Liver (tissue), 9 donors: ENCODE results near the gene OR2V1. TPM values are rescaled to one million over a fixed set of nuclear protein-coding genes. Genes with fewer than 3 reads are reported as not detected.
"Not testable (repeated sequence)": the region's sequence is repeated elsewhere in the genome, so short reads cannot be mapped to it uniquely, and the experiment has no call there.

Source experiments
- DNase-seq: peaks from one replicate; pipeline ENCODE4 v3.0.0-alpha.2; 2017; ENCODE audit warnings: low spot score
- H3K27ac ChIP-seq, 2 donors: one replicate each; pipeline ENCODE4 v1.7.0; 2013; ENCODE audit warnings: inconsistent platforms in 2 of 2, low read length in 2 of 2, control low read depth in 1 of 2, low read depth in 1 of 2, mild to moderate bottlenecking in 1 of 2
- H3K27me3 ChIP-seq, 4 donors: one replicate each; pipeline versions ENCODE4 v1.6.1 to v1.7.0; 2013; ENCODE audit warnings: low read length in 3 of 4, inconsistent platforms in 1 of 4, mild to moderate bottlenecking in 1 of 4, moderate library complexity in 1 of 4; ENCODE audit not compliant: control insufficient read depth in 4 of 4, insufficient read depth in 4 of 4
- H3K36me3 ChIP-seq, 4 donors: one replicate each; pipeline versions ENCODE4 v1.6.1 to v1.7.0; 2013; ENCODE audit warnings: low read length in 3 of 4, mild to moderate bottlenecking in 3 of 4, low read depth in 1 of 4, moderate library complexity in 1 of 4; ENCODE audit not compliant: control insufficient read depth in 4 of 4, insufficient read depth in 3 of 4
- H3K4me1 ChIP-seq, 4 donors: one replicate each; pipeline versions ENCODE4 v1.6.1 to v1.7.0; 2013; ENCODE audit warnings: low read length in 3 of 4, mild to moderate bottlenecking in 3 of 4, moderate library complexity in 1 of 4; ENCODE audit not compliant: control insufficient read depth in 4 of 4, insufficient read depth in 4 of 4
- H3K4me3 ChIP-seq, 3 donors: one replicate each; pipeline versions ENCODE4 v1.6.1 to v1.7.0; 2013; ENCODE audit warnings: low read length in 3 of 3, control low read depth in 1 of 3, low read depth in 1 of 3, mild to moderate bottlenecking in 1 of 3
- H3K9ac ChIP-seq, 2 donors: one replicate each; pipeline ENCODE4 v1.7.0; 2013; ENCODE audit warnings: low read length in 2 of 2, mild to moderate bottlenecking in 2 of 2, moderate library complexity in 2 of 2, control low read depth in 1 of 2, low read depth in 1 of 2
- H3K9me3 ChIP-seq, 4 donors: one replicate each; pipeline versions ENCODE4 v1.6.1 to v1.7.0; 2013; ENCODE audit warnings: low read length in 3 of 4; ENCODE audit not compliant: control insufficient read depth in 4 of 4
- ATF3 ChIP-seq: IDR thresholded peaks from 2 replicates; pipeline ENCODE4 v1.6.1; 2016; ENCODE audit warnings: antibody characterized with exemption
- CTCF ChIP-seq: fragments of 150-350 bp; IDR thresholded peaks from 2 replicates; pipeline ENCODE4 v1.5.1; 2017; ENCODE audit warnings: improper control_type of control experiment, low read depth, low read length; ENCODE audit not compliant: missing input control
- EGR1 ChIP-seq, 2 donors: IDR thresholded peaks; 2 replicates each; pipeline ENCODE4 v1.6.1; 2016 to 2018; ENCODE audit warnings: antibody characterized with exemption in 2 of 2, low read depth in 2 of 2
- FOXA1 ChIP-seq: IDR thresholded peaks from 2 replicates; pipeline ENCODE4 v1.6.1; 2016; ENCODE audit warnings: antibody characterized with exemption
- GABPA ChIP-seq, 2 donors: IDR thresholded peaks in 1 of 2; conservative IDR thresholded peaks in 1 of 2; 2 replicates each; pipeline ENCODE4 v1.6.1; 2016; ENCODE audit warnings: antibody characterized with exemption in 2 of 2, mild to moderate bottlenecking in 1 of 2, moderate library complexity in 1 of 2
- HNF4A ChIP-seq, 2 donors: conservative IDR thresholded peaks; 2 replicates each; pipeline ENCODE4 v1.6.1; 2016; ENCODE audit warnings: antibody characterized with exemption in 2 of 2, mild to moderate bottlenecking in 2 of 2
- JUND ChIP-seq, 2 donors: IDR thresholded peaks; 2 replicates each; pipeline ENCODE4 v1.6.1; 2016; ENCODE audit warnings: antibody characterized with exemption in 2 of 2
- NR2F2 ChIP-seq: IDR thresholded peaks from 2 replicates; pipeline ENCODE4 v1.6.1; 2016; ENCODE audit warnings: antibody characterized with exemption
- RAD21 ChIP-seq, 2 donors: IDR thresholded peaks; 2 replicates each; pipeline ENCODE4 v1.6.1; 2016; ENCODE audit warnings: antibody characterized with exemption in 2 of 2, mild to moderate bottlenecking in 2 of 2
- RXRA ChIP-seq, 2 donors: IDR thresholded peaks; 2 replicates each; pipeline ENCODE4 v1.6.1; 2017 to 2018; ENCODE audit warnings: antibody characterized with exemption in 2 of 2, mild to moderate bottlenecking in 1 of 2
- SP1 ChIP-seq: IDR thresholded peaks from 2 replicates; pipeline ENCODE4 v1.6.1; 2018; ENCODE audit warnings: antibody characterized with exemption, mild to moderate bottlenecking
- TAF1 ChIP-seq: conservative IDR thresholded peaks from 2 replicates; pipeline ENCODE4 v1.6.1; 2016; ENCODE audit warnings: antibody characterized with exemption, mild to moderate bottlenecking
- YY1 ChIP-seq: IDR thresholded peaks from 2 replicates; pipeline ENCODE4 v1.6.1; 2016; ENCODE audit warnings: antibody characterized with exemption, mild to moderate bottlenecking
- ZBTB33 ChIP-seq: IDR thresholded peaks from 2 replicates; pipeline ENCODE4 v1.6.1; 2016; ENCODE audit warnings: antibody characterized with exemption
- WGBS: extraction: QIAGEN DNeasy Blood & Tissue Kit; methylation state at CpG from one replicate; pipeline ENCODE4 v1.1.7; 2013; 5-methylcytosine and 5-hydroxymethylcytosine counted together
- polyA plus RNA-seq, 2 donors: library from polyadenylated mRNA; stranded (reverse) in 1 of 2; unstranded in 1 of 2; fragments of 200-250 nt in 1 of 2; fragments of >200 nt in 1 of 2; fragmentation: Nextera tagmentation in 1 of 2; extraction: Ambion mirVana in 1 of 2; gene quantifications; one replicate each; pipeline versions ENCODE4 v1.2.1 to v1.2.3, GENCODE V29; 2013 to 2015
- total RNA-seq, 2 donors: library from RNA; depleted of rRNA; stranded (reverse); fragments of >200 nt; gene quantifications; one replicate each; pipeline ENCODE4 v1.2.3, GENCODE V29; 2014
- TF ChIP-seq, protein P1 (sequence below): IDR thresholded peaks from 2 replicates; pipeline ENCODE4 v1.6.1; 2016; ENCODE audit warnings: antibody characterized with exemption, mild to moderate bottlenecking
- TF ChIP-seq, protein P2 (sequence below): IDR thresholded peaks from 2 replicates; pipeline ENCODE4 v1.6.1; 2016; ENCODE audit warnings: antibody characterized with exemption
- donor health status: healthy.
- donor health status: healthy.
- donor health status: healthy.
- donor health status: healthy.
- donor health status: healthy.

OR2V1 gene
- total and polyA plus RNA-seq, 4 donors: not detected

DNA sequence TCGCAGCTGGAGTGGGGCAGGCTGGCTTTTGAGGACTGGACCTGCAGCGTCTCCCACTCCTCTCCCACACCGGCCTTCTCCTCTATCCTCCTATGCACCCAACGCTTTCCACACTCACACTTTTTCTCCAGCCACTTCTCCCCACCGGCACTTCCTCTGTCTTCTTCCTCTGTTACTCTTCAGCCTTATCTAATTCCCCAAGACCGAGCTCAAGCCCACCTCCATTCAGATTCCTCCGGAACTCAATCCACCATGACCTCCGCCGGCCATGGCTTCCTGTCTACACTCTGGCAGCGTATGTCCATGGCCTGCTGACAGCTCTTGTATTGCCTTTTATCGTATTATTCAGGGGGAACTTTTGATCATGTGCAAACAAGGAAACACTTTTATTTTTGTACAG is 545 bp upstream of the OR2V1 start:
- TF ChIP-seq RAD21 (IDR thresholded peaks at IDR 0.05) (no peak), ATF3 (no peak), RXRA (IDR thresholded peaks at IDR 0.05) (no peak), HNF4A (conservative IDR thresholded peaks at IDR 0.05) (no peak), FOXA1 (no peak)
- TF ChIP-seq, protein P1, sequence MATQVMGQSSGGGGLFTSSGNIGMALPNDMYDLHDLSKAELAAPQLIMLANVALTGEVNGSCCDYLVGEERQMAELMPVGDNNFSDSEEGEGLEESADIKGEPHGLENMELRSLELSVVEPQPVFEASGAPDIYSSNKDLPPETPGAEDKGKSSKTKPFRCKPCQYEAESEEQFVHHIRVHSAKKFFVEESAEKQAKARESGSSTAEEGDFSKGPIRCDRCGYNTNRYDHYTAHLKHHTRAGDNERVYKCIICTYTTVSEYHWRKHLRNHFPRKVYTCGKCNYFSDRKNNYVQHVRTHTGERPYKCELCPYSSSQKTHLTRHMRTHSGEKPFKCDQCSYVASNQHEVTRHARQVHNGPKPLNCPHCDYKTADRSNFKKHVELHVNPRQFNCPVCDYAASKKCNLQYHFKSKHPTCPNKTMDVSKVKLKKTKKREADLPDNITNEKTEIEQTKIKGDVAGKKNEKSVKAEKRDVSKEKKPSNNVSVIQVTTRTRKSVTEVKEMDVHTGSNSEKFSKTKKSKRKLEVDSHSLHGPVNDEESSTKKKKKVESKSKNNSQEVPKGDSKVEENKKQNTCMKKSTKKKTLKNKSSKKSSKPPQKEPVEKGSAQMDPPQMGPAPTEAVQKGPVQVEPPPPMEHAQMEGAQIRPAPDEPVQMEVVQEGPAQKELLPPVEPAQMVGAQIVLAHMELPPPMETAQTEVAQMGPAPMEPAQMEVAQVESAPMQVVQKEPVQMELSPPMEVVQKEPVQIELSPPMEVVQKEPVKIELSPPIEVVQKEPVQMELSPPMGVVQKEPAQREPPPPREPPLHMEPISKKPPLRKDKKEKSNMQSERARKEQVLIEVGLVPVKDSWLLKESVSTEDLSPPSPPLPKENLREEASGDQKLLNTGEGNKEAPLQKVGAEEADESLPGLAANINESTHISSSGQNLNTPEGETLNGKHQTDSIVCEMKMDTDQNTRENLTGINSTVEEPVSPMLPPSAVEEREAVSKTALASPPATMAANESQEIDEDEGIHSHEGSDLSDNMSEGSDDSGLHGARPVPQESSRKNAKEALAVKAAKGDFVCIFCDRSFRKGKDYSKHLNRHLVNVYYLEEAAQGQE: no peak
- no peaks in the 10 kb centered on the region for H3K36me3 ChIP-seq
- peaks cover 0 to 7% (median 0%) of the 10 kb centered on the region in 4 donors for H3K27me3 ChIP-seq
- H3K27ac ChIP-seq: no peak overlapping the region
- H3K4me3 ChIP-seq: no peak overlapping the region
- H3K9ac ChIP-seq: no peak overlapping the region
- H3K9me3 ChIP-seq: peaks cover 0 to 3% (median 0%) of the 10 kb centered on the region in 4 donors
- H3K4me1 ChIP-seq: peaks cover 0 to 5% (median 0%) of the 10 kb centered on the region in 4 donors
- WGBS: 72% methylated on average over 11 of the region's 11 CpGs
- DNase-seq: no peak

- not testable (repeated sequence) for H3K9ac ChIP-seq, H3K27me3 ChIP-seq, H3K9me3 ChIP-seq, H3K4me3 ChIP-seq, H3K4me1 ChIP-seq, H3K36me3 ChIP-seq, DNase-seq, H3K27ac ChIP-seq
- WGBS: 65% methylated on average over 9 of the region's 9 CpGs
Measured at GRCh38 chr5:181130081-181130480, 888 bp downstream of the OR2V1 start.

DNA sequence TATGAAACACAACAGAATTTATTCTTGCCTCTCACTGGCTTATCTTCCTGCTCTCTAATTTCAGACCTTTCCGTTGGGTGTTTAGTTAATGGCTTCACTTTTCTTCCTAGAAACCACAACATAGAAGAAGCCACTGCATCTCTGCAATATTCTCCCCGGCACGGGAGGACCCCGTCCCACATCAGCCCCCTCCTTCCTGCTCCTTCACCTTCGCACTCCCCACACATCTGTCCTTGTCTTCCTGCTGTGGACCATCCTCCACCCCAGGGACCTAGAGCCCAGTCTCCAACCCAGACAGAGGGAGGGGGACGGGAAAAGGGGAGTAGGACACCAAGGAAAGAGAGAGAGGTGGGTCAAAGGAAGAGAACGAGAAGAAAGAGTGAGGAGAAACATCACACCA is 1.4 kb downstream of the OR2V1 start:
- H3K9me3 ChIP-seq: no peaks in the 10 kb centered on the region
- no peaks in the 10 kb centered on the region for H3K36me3 ChIP-seq
- peaks cover 0 to 5% (median 0%) of the 10 kb centered on the region in 4 donors for H3K4me1 ChIP-seq
- WGBS: 48% methylated on average over 7 of the region's 7 CpGs
- no peak for DNase-seq
- H3K27ac ChIP-seq: no peak overlapping the region
- H3K9ac ChIP-seq: no peak overlapping the region
- TF ChIP-seq SP1 (no peak), RAD21 (IDR thresholded peaks at IDR 0.05) (no peak), ZBTB33 (no peak), FOXA1 (no peak), TAF1 (no peak), ATF3 (no peak), HNF4A (conservative IDR thresholded peaks at IDR 0.05) (no peak), RXRA (IDR thresholded peaks at IDR 0.05) (no peak), JUND (IDR thresholded peaks at IDR 0.05) (no peak), YY1 (no peak), EGR1 (IDR thresholded peaks at IDR 0.05; ENCODE audit: low read depth in 2 of 2) (no peak), GABPA (IDR thresholded peaks at IDR 0.05 in 1 of 2, conservative IDR thresholded peaks at IDR 0.05 in 1 of 2) (no peak), CTCF (no peak), NR2F2 (no peak)
- TF ChIP-seq, protein P1: no peak
- TF ChIP-seq, protein P2, sequence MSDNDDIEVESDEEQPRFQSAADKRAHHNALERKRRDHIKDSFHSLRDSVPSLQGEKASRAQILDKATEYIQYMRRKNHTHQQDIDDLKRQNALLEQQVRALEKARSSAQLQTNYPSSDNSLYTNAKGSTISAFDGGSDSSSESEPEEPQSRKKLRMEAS: no peak
- H3K4me3 ChIP-seq: no peak overlapping the region
- H3K27me3 ChIP-seq: peaks cover 0 to 7% (median 0%) of the 10 kb centered on the region in 4 donors
